SK-N-MC (cell line): ENCODE data around the gene HYI.

Experiments
- EZH2 ChIP-seq: fragments of 200-600 bp; sonication (generic); IDR thresholded peaks from one replicate; pipeline ENCODE4 v1.6.1; 2017; ENCODE audit warnings: antibody characterized with exemption
- FOXP2 ChIP-seq: optimal IDR thresholded peaks from 2 replicates; pipeline ENCODE3; 2011; ENCODE audit warnings: mild to moderate bottlenecking, moderate library complexity; ENCODE audit not compliant: insufficient read depth; ENCODE audit errors: extremely low read length, control extremely low read depth
- POLR2AphosphoS5 ChIP-seq: IDR thresholded peaks from 2 replicates; pipeline ENCODE4 v1.6.1; 2012; ENCODE audit warnings: mild to moderate bottlenecking, low read depth, low read length, borderline replicate concordance

DNA sequence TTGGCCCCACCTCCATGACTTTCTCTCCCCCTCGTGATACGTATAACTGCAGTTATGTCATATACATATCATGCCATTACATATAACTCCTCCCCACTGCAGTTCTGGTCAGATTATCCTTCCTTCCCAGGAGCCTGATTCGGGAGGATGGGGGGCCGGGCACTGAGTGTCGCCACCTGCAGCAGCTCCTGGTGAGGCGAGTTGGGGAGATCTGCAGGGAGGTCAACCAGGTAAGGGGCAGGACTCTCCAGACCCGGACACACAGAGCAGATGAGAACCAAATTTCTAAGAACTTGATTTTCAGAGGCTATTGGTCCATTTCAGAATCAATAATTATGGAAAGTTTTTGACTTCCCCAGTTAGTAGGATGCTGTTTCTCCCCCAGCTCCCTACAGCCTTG is 19.5 kb downstream of the HYI start:
- TF ChIP-seq POLR2AphosphoS5 (no peak), EZH2 (no peak), FOXP2 (no peak)
